SKM-1 treated with dmso at 0.1 percent for 144 hours (cell line): ENCODE results near the gene ZNF326.
A peak's percentile ranks its signal among the peaks of the same experiment; 100 is the strongest.

ENCODE experiments used
- DNase-seq: peaks from one replicate; lab custom pipeline; 2025; ENCODE audit not compliant: unreplicated experiment; lab: John Stamatoyannopoulos, UW

Gene ZNF326

GRCh38 chr1:89994805-89995597 is at the start of gene ZNF326:
ZNF326 (plus strand) TSS chr1:89995110; CDS start chr1:89995258, 148 bp downstream.
- DNase-seq, result peak; percentile 89

DNA sequence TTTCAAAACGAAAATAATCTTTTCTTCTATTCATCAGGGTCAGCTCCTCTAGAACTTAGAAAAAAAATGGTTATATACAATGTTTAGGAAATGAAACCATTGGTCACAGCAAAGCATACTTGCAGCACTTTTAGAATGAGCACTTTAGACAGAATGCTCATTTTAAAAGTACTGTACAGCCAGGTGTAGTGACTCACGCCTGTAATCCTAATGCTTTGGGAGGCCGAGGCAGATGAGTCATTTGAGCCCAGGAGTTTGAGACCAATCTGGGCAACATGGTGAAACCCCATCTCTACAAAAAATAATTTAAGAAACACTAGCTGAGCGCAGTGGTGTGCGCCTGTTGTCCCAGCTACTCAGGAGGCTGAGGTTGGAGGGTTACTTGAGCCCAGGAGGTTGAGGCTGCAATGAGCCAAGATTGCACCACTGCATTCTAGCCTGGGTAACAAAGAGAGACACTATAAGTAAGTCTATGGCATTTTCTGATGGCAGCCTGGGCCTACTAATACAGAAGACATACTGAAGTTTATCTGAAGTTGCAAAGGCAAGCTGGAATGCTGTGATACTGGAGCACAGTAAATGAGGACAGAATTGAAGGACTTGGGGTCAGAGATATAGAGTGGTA is 48.9 kb upstream of the ZNF326 start:
- DNase-seq, result no peak

- DNase-seq, result no peak
These were observed 48.4 kb upstream of the ZNF326 start for GRCh38 chr1:89946532-89946931.

GRCh38 chr1:89948722-89949345 is 46.1 kb upstream of the ZNF326 start:
- no peak for DNase-seq

GRCh38 chr1:89949991-89950624 is 44.8 kb upstream of the ZNF326 start:
- DNase-seq, result no peak

GRCh38 chr1:89950703-89951102 is 44.2 kb upstream of the ZNF326 start:
- DNase-seq, result no peak

- no peak for DNase-seq
These were observed 42.9 kb upstream of the ZNF326 start for GRCh38 chr1:89951766-89952604.

DNA sequence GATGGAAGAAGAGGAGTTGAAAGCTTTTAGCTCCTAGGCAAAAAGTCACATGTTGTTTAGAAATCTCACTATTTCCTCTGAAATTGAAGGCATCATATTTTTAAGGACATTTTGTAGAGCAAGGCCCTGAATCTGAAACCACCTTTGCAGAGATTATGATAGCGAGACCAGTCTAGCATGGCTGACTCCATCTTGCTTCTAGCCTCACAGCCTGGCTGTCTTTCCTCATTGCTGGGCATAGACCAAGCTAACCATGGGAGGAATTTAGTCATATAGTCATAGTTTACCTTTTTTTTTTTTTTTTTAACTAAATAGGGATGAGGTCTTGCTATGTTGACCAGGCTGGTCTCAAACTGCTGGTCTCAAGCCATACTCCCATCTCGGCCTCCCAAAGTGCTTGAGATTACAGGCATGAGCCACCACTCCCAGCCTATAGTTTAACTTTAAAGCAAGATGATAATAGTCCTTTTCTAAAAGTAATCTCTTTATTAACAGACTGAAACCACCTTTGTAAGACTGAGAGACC is 42.2 kb upstream of the ZNF326 start:
- no peak for DNase-seq

GRCh38 chr1:89953131-89953626 is 41.7 kb upstream of the ZNF326 start:
- DNase-seq, result no peak

DNA sequence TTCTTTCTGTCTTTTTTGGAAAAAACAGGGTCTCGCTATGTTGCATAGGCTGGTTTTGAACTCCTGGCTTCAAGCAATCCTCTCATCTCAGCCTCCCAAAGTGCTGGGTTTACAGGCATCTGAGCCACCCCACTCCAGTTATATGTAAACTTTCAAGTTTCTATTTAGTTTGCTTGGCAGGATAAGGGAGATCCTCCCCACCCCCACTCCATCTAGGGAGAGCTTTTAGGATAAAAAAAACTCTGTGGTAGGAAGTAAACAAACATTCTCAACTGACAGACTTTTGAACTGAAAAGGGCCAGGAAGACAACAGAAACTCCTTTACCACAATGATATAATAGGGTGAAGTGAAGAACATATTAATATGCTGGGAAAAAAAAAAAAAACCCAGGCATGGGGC is 41.0 kb upstream of the ZNF326 start:
- no peak for DNase-seq

- DNase-seq, result no peak
These were observed 40.5 kb upstream of the ZNF326 start for GRCh38 chr1:89954401-89954800.

DNA sequence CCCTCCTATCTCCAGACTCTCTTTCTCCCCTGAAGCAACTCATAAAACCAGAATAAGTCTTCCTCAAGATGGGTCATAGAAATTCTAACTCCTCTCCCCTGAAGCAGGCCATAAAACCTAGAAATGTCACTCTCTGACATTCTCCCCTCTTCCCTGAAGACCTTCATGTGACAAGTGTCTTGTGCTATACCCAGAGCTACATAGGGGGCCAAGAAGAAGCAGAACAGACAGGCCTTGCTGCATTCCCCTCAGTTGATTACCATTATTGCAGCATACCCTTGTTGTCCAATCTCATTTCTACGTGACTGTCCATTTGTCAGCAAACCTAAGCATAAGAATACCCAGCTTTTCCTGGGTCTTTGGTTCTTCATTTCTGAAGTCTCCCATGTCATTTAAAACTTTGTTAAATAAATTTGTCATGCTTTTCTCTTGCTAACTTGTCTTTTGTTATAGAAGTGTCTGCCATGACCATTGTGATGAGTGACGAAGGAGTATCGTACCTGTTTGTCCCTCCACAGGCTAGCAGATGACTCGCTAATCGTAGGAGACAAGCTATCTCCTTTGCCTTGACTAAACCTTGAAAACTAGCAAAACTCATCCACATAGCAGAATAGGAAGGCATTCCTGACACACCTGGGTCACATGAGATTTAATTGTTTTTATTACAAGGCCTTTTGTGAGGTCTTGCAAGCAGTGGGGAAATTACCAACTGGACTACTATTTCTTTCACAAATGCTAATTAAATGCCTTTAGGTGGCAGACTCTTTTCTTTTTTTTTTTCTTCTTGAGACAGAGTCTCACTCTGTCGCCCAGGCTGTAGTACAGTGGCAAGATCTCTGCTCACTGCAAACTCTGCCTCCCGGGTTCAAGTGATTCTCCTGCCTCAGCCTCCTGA is 39.4 kb upstream of the ZNF326 start:
- DNase-seq, result no peak

- no peak for DNase-seq
These were observed 37.8 kb upstream of the ZNF326 start for GRCh38 chr1:89957107-89957506.

DNA sequence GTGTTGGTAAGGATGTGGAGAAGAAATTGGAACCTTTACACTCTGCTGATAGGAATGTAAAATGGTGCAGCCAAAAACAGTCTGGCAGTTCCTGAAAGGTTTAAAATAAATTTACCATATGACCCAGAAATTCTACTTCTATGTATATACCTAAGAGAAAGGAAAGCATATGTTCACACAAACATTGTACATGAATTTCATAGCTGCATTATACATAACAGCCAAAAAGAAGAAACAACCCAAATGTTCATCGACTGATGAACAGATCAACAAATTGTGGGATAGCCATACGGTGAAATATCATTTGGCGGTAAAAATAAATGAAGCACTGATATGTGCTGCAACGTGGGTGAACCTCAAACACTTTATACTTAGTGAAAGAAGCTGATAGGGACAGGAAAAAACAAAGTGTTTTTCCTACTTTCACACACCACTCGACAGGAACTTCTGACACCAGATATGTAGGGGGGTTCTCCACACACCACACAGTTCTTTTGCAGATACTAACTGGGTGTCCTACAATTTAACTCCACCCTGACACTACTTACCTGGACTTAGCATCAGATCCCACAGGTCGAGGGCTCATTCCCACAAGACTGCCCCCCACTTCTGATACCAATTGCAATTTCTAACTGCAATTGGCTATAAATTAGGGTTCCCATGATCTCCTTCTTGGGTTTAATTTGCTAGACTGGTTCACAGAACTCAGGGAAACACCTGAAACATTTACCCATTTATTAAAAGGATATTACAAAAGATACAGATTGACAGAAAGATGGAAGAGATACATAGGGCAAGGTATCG is 35.9 kb upstream of the ZNF326 start:
- no peak for DNase-seq

GRCh38 chr1:89959719-89960118 is 35.2 kb upstream of the ZNF326 start:
- DNase-seq, result no peak

DNA sequence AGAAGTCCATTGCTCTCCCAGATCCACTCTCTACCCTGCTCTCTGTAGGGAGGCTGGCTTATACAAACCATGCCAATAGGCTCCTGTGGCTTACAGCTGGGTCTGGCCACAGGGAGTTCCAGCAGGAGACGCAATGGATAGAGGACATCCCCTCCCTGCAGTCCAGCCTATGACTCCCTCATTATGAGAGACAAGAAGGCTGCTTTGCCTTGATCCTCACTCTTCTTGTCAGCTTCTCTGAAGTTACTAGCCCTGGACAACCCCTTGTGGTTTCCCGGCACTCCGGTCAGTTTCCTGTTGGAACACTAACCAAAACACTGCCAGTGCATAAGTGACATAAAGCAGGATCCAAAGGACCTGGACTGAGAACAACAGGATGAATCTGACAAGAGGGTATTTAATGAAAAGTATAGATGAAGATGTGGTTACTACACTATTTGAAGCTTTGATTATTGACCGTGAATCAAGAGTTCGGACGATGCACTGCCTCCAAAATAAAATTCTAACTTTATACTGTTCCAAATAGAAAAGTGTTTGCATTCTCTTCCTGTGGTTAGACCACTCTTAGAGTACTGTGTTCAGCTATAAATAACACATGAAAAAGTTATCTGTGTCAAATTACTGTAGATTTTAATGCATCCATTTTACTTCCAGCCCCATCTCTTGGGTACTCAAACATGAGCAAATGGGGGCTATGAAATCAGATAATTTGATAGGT is 32.7 kb upstream of the ZNF326 start:
- DNase-seq, result no peak

- no peak for DNase-seq
These were observed 32.2 kb upstream of the ZNF326 start for GRCh38 chr1:89962742-89963075.

- DNase-seq, result no peak
These were observed 29.6 kb upstream of the ZNF326 start for GRCh38 chr1:89965193-89965768.
